ENCODE results near the gene LCORL. TPM values are rescaled to one million over a fixed set of nuclear protein-coding genes. Genes with fewer than 3 reads are reported as not detected.

LCORL gene
- total and polyA plus RNA-seq, 2 of the 4 experiments (the other 2 are of a cell fraction), result 2.1 to 5.0 TPM

GRCh38 chr4:17933126-17933525 lies 88.4 kb downstream of the LCORL start:
- H4K91ac ChIP-seq (ENCODE audit: insufficient read depth, low read depth, low read length), result no peak overlapping the region
- no peaks in the 10 kb centered on the region for H3K9me3 ChIP-seq (ENCODE audit: control insufficient read depth, insufficient read depth, low read length)
- H3K9ac ChIP-seq (ENCODE audit: low read depth, low read length), result no peak overlapping the region
- H3K4me1 ChIP-seq (ENCODE audit: control insufficient read depth, insufficient read depth, low read length), result no peaks in the 10 kb centered on the region
- H2AK9ac ChIP-seq (replicated peaks; ENCODE audit: low read depth, low read length, poor library complexity), result no peak overlapping the region
- H4K20me1 ChIP-seq (ENCODE audit: insufficient read depth, low read length), result no peaks in the 10 kb centered on the region
- no peak overlapping the region for H3K4ac ChIP-seq (ENCODE audit: low read depth, low read length)
- ChIA-PET POLR2A (ENCODE audit: unreplicated experiment) (no interaction called here), CTCF (no interaction called here)
- H3K4me3 ChIP-seq (ENCODE audit: insufficient read depth, low read depth, low read length), result no peak overlapping the region
- no peak overlapping the region for H3K27ac ChIP-seq (ENCODE audit: insufficient read depth, low read length)
- H3K36me3 ChIP-seq (ENCODE audit: control insufficient read depth, insufficient read depth, low read length), result 0 out of 2 replicates have a peak, but pooled peaks cover under 1% of the 10 kb centered on the region
- H3K18ac ChIP-seq (ENCODE audit: low read depth, low read length), result no peak overlapping the region
- in situ Hi-C loops (cut with MboI; ENCODE audit: low sequenced_read_pairs) (no loop called here), intact Hi-C loops (cut with micrococcal nuclease) (loop anchor here (10.0 kb wide), 2 partner anchors 118 to 432 kb away; partner anchors contain the start of genes DCAF16 and NCAPG), dilution Hi-C loops (cut with HindIII; ENCODE audit: low sequenced_read_pairs, unreplicated experiment) (no loop called here)
- no peak overlapping the region for H4K5ac ChIP-seq (ENCODE audit: low read depth, low read length)
- H3K9me1 ChIP-seq (ENCODE audit: insufficient read depth, low read length), result no peaks in the 10 kb centered on the region
- H3K56ac ChIP-seq (ENCODE audit: extremely low read depth, insufficient read depth, low read length), result no peak overlapping the region
- H3K4me2 ChIP-seq (ENCODE audit: low read depth, low read length), result no peak overlapping the region
- no peak overlapping the region for H2BK15ac ChIP-seq (ENCODE audit: low read depth, low read length)
- DNase-seq, result no peak
- H3K27me3 ChIP-seq (ENCODE audit: control insufficient read depth, insufficient read depth, low read length), result no peaks in the 10 kb centered on the region
- H2AK5ac ChIP-seq (ENCODE audit: low read depth, low read length), result no peak overlapping the region
- TF ChIP-seq BHLHE40 (IDR thresholded peaks at IDR 0.05; ENCODE audit: low read depth, low read length), result no peak
- TF ChIP-seq RAD21 (IDR thresholded peaks at IDR 0.05; ENCODE audit: low read length), result no peak
- no peak for TF ChIP-seq MXI1 (IDR thresholded peaks at IDR 0.05; ENCODE audit: borderline replicate concordance, low read depth, low read length)
- no peak for TF ChIP-seq CHD1 (IDR thresholded peaks at IDR 0.05; ENCODE audit: low read depth, low read length)
- TF ChIP-seq MAFK (IDR thresholded peaks at IDR 0.05; ENCODE audit: low read depth, low read length), result no peak
- no peak overlapping the region for H3K23ac ChIP-seq (ENCODE audit: low read depth, low read length)
- no peak overlapping the region for H2BK120ac ChIP-seq (ENCODE audit: low read depth, low read length)
- ATAC-seq (ENCODE audit: low read depth), result no peak
- no peak overlapping the region for H4K8ac ChIP-seq (ENCODE audit: low read depth in 2 of 2, low read length in 2 of 2)
- no peak overlapping the region for H2AFZ ChIP-seq (replicated peaks; ENCODE audit: low read length, poor library complexity)
- no peak overlapping the region for H2BK20ac ChIP-seq (ENCODE audit: low read depth, low read length)
- H3K79me1 ChIP-seq (ENCODE audit: low read depth in 1 of 2, low read length in 2 of 2), result peaks cover under 1 to 3% of the 10 kb centered on the region in 2 experiments; a peak in 3 of 4 replicates
- H2BK5ac ChIP-seq (ENCODE audit: low read depth, low read length, poor library complexity, severe bottlenecking), result no peak overlapping the region
- BruUV-seq (replicated peaks), result no TSS peak
- no peak overlapping the region for H3K14ac ChIP-seq (replicated peaks; ENCODE audit: low read depth, low read length)
